GM13977 (cell line): ENCODE results near the gene NTN5.

Experiments
- DNase-seq: peaks from one replicate; pipeline ENCODE4 v3.0.0; 2012; ENCODE audit warnings: low spot score
- in situ Hi-C: fragments of 300-500 bp; cut with MboI; formaldehyde crosslinking; loops from one replicate; pipeline ENCODE4 v1.12.0; 2022; ENCODE audit warnings: low sequenced_read_pairs, low pct_unique_long_range_greater_than_20kb, mixed read lengths, inconsistent platforms; ENCODE audit not compliant: unreplicated experiment
- TF ChIP-seq, protein P1 (sequence below): IDR thresholded peaks from 2 replicates; pipeline ENCODE4 v1.5.1; 2012; ENCODE audit warnings: mild to moderate bottlenecking, control low read depth; ENCODE audit not compliant: insufficient read depth; ENCODE audit errors: extremely low read depth, missing control alignments

Gene NTN5

GRCh38 chr19:48651683-48652048 lies 21.2 kb downstream of the NTN5 start:
- no peak for DNase-seq
- TF ChIP-seq, protein P1, sequence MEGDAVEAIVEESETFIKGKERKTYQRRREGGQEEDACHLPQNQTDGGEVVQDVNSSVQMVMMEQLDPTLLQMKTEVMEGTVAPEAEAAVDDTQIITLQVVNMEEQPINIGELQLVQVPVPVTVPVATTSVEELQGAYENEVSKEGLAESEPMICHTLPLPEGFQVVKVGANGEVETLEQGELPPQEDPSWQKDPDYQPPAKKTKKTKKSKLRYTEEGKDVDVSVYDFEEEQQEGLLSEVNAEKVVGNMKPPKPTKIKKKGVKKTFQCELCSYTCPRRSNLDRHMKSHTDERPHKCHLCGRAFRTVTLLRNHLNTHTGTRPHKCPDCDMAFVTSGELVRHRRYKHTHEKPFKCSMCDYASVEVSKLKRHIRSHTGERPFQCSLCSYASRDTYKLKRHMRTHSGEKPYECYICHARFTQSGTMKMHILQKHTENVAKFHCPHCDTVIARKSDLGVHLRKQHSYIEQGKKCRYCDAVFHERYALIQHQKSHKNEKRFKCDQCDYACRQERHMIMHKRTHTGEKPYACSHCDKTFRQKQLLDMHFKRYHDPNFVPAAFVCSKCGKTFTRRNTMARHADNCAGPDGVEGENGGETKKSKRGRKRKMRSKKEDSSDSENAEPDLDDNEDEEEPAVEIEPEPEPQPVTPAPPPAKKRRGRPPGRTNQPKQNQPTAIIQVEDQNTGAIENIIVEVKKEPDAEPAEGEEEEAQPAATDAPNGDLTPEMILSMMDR = no peak
- in situ Hi-C loops = no loop called here

DNA sequence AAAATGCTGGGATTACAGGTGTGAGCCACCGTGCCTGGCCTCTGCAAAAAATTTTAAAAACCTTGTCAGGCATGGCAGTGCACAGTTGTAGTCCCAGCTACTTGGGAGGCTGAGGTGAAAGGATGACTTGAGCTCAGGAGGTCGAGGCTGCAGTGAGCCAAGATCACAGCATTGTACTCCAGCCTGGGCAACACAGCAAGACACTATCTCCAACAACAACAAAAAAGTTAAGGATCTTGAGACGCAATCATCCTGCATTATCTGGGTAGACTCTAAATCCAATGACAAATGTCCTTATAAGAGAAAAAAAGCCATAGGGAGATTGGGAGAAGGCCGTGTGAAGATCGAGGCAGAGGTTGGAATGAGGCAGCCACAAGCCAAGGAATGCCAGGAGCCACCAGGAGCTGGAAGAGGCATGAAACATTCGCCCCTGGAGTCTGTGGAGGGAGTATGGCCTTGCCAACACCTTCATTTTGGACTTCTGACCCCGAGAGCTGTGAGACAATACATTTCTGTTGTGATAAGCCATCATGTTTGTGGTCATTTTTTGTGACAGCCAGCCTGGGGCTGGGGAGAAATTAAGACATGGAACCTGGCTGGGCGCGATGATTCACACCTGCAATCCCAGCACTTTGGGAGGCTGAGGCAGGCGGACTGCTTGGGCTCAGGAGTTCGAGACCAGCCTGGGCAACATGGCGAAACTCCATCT lies 21.7 kb downstream of the NTN5 start:
- TF ChIP-seq, protein P1 = no peak
- no peak for DNase-seq
- in situ Hi-C loops = no loop called here

- TF ChIP-seq, protein P1 = no peak
- no peak for DNase-seq
- in situ Hi-C loops = loop anchor here (25.0 kb wide), 1 partner anchor 314 kb away; the partner anchor contains the start of genes BAX and FTL
Measured at GRCh38 chr19:48648134-48648533, 24.7 kb downstream of the NTN5 start.

GRCh38 chr19:48646722-48647216 lies 26.0 kb downstream of the NTN5 start:
- TF ChIP-seq, protein P1 = no peak
- in situ Hi-C loops = loop anchor here (25.0 kb wide), 1 partner anchor 316 kb away; the partner anchor contains the start of genes BAX and FTL

GRCh38 chr19:48646001-48646721 lies 26.7 kb downstream of the NTN5 start, which contains the start of gene CA11:
CA11 (minus strand) TSS chr19:48646187; CDS start chr19:48645632, 555 bp downstream.
- TF ChIP-seq, protein P1 = peak; percentile 94
- in situ Hi-C loops = loop anchor here (25.0 kb wide), 1 partner anchor 316 kb away; the partner anchor contains the start of genes BAX and FTL
- DNase-seq = peak; percentile 94

More at GRCh38 chr19:48646722-48647216, 26.0 kb downstream of the NTN5 start:
- DNase-seq = no peak

GRCh38 chr19:48645620-48646000 lies 27.2 kb downstream of the NTN5 start:
- in situ Hi-C loops = loop anchor here (25.0 kb wide), 1 partner anchor 317 kb away; the partner anchor contains the start of genes BAX and FTL
- TF ChIP-seq, protein P1 = no peak

More at GRCh38 chr19:48645620-48646000, 27.2 kb downstream of the NTN5 start:
- no peak for DNase-seq
